Lung (tissue), 12 donors: ENCODE data around the gene ITPK1. TPM values are rescaled to one million over a fixed set of nuclear protein-coding genes. Genes with fewer than 3 reads are reported as not detected.

Source experiments
- ATAC-seq: fragments of 200-7000 bp; cut with Tn5 transposase; one replicate; pipeline ENCODE4 v1.9.1; 2020; ENCODE audit warnings: moderate number of reproducible peaks; ENCODE audit not compliant: insufficient read depth, low FRiP score
- DNase-seq, 3 donors: peaks; one replicate each; pipeline ENCODE4 v3.0.0-alpha.2; 2013 to 2017
- H3K27ac ChIP-seq, 2 donors: one replicate each; pipeline ENCODE4 v1.5.1; 2013; ENCODE audit warnings: mild to moderate bottlenecking in 2 of 2, moderate library complexity in 2 of 2, control low read depth in 1 of 2, inconsistent platforms in 1 of 2, low read depth in 1 of 2, low read length in 1 of 2
- H3K27me3 ChIP-seq, 3 donors: one replicate each; pipeline ENCODE4 v1.5.1; 2013; ENCODE audit warnings: low read length in 2 of 3; ENCODE audit not compliant: control insufficient read depth in 3 of 3, insufficient read depth in 3 of 3
- H3K36me3 ChIP-seq, 4 donors: one replicate each; pipeline ENCODE4 v1.5.1; 2013; ENCODE audit warnings: low read length in 4 of 4, mild to moderate bottlenecking in 1 of 4, moderate library complexity in 1 of 4; ENCODE audit not compliant: control insufficient read depth in 4 of 4, insufficient read depth in 4 of 4
- H3K4me1 ChIP-seq, 5 donors: one replicate each; pipeline ENCODE4 v1.5.1; 2013; ENCODE audit warnings: low read length in 5 of 5, mild to moderate bottlenecking in 2 of 5, moderate library complexity in 1 of 5; ENCODE audit not compliant: control insufficient read depth in 5 of 5, insufficient read depth in 5 of 5
- H3K4me3 ChIP-seq: one replicate; pipeline ENCODE4 v1.5.1; 2013; ENCODE audit warnings: mild to moderate bottlenecking, control low read depth, moderate library complexity
- H3K9ac ChIP-seq, 2 donors: one replicate each; pipeline ENCODE4 v1.5.1; 2013; ENCODE audit warnings: low read length in 2 of 2, control low read depth in 1 of 2; ENCODE audit not compliant: insufficient read depth in 1 of 2
- H3K9me3 ChIP-seq, 4 donors: one replicate each; pipeline ENCODE4 v1.5.1; 2013; ENCODE audit warnings: low read length in 3 of 4, mild to moderate bottlenecking in 1 of 4, moderate library complexity in 1 of 4; ENCODE audit not compliant: control insufficient read depth in 4 of 4, insufficient read depth in 3 of 4
- CTCF ChIP-seq: IDR thresholded peaks from 2 replicates; pipeline ENCODE4 v1.5.1; 2012; ENCODE audit warnings: mild to moderate bottlenecking; ENCODE audit errors: control extremely low read depth, extremely low read depth
- WGBS, 2 donors: extraction: QIAGEN DNeasy Blood & Tissue Kit; methylation state at CpG; one replicate each; pipeline ENCODE4 v1.1.7; 2013; 5-methylcytosine and 5-hydroxymethylcytosine counted together
- polyA plus RNA-seq, 2 donors: library from polyadenylated mRNA; stranded (reverse); fragments of 200-250 nt; gene quantifications; one replicate each; pipeline ENCODE4 v1.2.1, GENCODE V29; 2013
- total RNA-seq, 2 donors: library from RNA; depleted of rRNA in 1 of 2; stranded (reverse); fragments of >200 nt in 1 of 2; gene quantifications; one replicate each; pipeline ENCODE4 v1.2.1, GENCODE V29; 2014 to 2021
- donor health status: control.
- donor health status: control.
- donor health status: Bipolar disorder and iron deficiency.
- donor health status: healthy.
- donor health status: DM: yes; HTN: yes; CAD: no.

ITPK1 gene
- total and polyA plus RNA-seq, 4 donors = 17.5 to 99.4 (median 45.3) TPM

GRCh38 chr14:92929689-92930608 is 185.8 kb downstream of the ITPK1 start:
- Histone ChIP-seq H3K27ac (no peak overlapping the region), H3K9ac (no peak overlapping the region), H3K4me1 (no peaks in the 10 kb centered on the region), H3K9me3 (no peaks in the 10 kb centered on the region), H3K27me3 (no peaks in the 10 kb centered on the region), H3K36me3 (peaks cover 0 to 2% (median 0%) of the 10 kb centered on the region in 4 donors), H3K4me3 (no peak overlapping the region)
- 82 to 91% methylated on average over 20 of the region's 20 CpGs for WGBS, 2 donors
- DNase-seq = no peak
- TF ChIP-seq CTCF = no peak
- ATAC-seq = no peak

- DNase-seq (no peak), ATAC-seq (no peak)
- Histone ChIP-seq H3K27ac (no peak overlapping the region), H3K36me3 (no peaks in the 10 kb centered on the region), H3K4me3 (no peak overlapping the region), H3K27me3 (no peaks in the 10 kb centered on the region), H3K9me3 (no peaks in the 10 kb centered on the region), H3K9ac (no peak overlapping the region), H3K4me1 (no peaks in the 10 kb centered on the region)
- no peak for TF ChIP-seq CTCF
- 84 to 89% methylated on average over 12 of the region's 12 CpGs for WGBS, 2 donors
Observed at GRCh38 chr14:92928961-92929688, 186.6 kb downstream of the ITPK1 start.

GRCh38 chr14:92928258-92928629 is 187.5 kb downstream of the ITPK1 start:
- H3K36me3 ChIP-seq = no peaks in the 10 kb centered on the region
- WGBS, 2 donors = 68 to 85% methylated on average over 3 of the region's 3 CpGs
- ATAC-seq (no peak), DNase-seq (no peak)
- H3K4me1 ChIP-seq = peaks cover 0 to under 1% (median 0%) of the 10 kb centered on the region in 5 donors
- peaks cover 0 to 3% (median 0%) of the 10 kb centered on the region in 3 donors for H3K27me3 ChIP-seq
- no peak overlapping the region for H3K9ac ChIP-seq
- no peak for TF ChIP-seq CTCF
- no peak overlapping the region for H3K27ac ChIP-seq
- no peaks in the 10 kb centered on the region for H3K9me3 ChIP-seq
- no peak overlapping the region for H3K4me3 ChIP-seq
